Measurements from ENCODE around the gene SMIM10L2A.

DNA sequence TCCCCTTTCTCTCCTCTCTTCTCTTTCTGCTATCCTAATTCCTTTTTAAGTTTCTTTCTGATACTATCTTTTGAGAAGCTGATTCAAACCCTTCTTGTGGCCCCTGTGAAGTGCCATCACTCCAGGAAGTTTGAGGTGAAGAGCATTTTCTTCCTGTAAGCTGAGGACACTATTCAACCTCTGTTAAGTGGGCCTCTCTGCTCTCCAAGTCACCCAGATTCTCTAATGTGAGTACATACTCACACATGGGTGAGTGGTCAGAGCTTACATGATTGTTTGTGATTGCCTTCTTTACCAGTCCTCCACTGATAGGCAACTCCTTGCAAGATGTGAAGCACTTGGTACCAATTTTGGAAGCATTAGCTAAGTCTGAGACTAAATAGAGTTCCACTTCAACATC lies 18.4 kb upstream of the SMIM10L2A start:
- TF ChIP-seq, protein P1, sequence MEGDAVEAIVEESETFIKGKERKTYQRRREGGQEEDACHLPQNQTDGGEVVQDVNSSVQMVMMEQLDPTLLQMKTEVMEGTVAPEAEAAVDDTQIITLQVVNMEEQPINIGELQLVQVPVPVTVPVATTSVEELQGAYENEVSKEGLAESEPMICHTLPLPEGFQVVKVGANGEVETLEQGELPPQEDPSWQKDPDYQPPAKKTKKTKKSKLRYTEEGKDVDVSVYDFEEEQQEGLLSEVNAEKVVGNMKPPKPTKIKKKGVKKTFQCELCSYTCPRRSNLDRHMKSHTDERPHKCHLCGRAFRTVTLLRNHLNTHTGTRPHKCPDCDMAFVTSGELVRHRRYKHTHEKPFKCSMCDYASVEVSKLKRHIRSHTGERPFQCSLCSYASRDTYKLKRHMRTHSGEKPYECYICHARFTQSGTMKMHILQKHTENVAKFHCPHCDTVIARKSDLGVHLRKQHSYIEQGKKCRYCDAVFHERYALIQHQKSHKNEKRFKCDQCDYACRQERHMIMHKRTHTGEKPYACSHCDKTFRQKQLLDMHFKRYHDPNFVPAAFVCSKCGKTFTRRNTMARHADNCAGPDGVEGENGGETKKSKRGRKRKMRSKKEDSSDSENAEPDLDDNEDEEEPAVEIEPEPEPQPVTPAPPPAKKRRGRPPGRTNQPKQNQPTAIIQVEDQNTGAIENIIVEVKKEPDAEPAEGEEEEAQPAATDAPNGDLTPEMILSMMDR (IDR thresholded peaks at IDR 0.05): no peak
- TF ChIP-seq POLR2AphosphoS5 (IDR thresholded peaks at IDR 0.05): no peak
- no peak for TF ChIP-seq EP300 (IDR thresholded peaks at IDR 0.05)
- no peak for TF ChIP-seq POLR2A (IDR thresholded peaks at IDR 0.05)
